ENCODE results near the gene FEZ2.
A peak's percentile ranks its signal among the peaks of the same experiment; 100 is the strongest.

FEZ2 gene

DNA sequence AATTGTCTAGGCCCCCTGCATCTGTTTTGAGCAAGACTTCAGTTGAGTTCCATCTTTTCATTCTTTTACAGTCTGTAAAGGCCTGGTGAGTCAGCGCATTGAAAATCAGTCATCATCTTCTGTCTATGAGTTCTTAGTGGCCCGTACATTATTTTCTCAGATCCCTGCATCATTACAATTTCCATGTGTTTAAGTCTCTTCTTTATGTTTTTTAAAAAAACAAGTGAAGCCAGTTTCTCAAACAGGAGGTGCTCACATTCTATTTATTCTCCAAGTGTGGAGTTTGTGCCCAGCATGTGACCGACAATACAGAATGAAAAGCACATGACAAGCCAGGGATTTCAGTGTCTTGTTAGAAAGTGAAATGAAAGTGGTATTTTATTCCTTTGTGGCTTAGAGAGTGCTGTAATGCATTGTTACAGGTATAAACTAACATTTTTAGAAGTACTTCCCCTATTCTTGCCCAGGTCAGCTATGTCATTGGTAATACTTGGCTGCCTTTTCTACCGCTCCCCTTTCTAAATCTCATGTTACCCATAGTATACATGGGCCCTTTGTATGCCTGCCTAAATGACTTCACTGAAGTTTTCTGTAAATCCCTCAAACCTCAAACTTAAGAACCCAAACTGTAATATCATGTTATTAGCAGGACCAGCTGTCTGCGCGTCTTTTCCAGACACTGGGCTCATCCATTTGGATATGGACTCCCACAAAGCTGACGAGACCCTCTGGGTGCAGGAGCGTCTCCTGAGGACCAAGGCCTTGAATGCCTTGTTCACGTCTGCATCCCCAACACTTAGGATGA lies 67.6 kb downstream of the FEZ2 start:
- DNase-seq (ENCODE audit: low read depth in 3 of 3): no peak

DNA sequence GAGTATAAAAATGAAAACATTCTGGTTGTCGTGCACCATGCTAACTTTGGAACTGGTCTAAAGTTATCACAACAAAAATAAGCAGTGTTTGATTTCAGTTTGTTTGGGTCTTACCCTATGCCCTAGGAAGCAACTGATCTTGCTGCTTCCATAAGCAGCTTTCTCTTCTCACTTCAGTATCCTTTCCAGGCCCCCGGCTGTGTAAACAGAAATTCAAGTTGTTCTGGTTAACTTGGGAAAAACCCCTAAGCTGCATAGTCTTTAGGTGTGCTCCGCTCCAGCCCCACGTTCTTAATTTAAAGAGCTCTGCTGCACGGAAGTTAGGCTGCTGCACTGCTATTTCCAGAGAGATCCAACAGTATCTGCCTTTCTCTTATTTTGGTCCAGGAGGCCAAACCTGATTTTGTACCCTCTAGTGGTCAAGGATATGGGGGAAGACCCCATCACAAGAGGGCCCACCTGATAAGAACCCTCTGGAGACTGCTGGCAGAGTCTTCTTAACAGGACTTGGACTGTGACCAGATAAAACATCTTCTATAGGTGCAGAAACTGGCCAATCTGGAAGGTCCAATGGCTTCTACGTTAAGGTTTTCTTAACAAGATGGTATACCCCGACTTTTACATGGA lies 69.1 kb downstream of the FEZ2 start:
- DNase-seq (ENCODE audit: low read depth in 3 of 3): no peak

DNA sequence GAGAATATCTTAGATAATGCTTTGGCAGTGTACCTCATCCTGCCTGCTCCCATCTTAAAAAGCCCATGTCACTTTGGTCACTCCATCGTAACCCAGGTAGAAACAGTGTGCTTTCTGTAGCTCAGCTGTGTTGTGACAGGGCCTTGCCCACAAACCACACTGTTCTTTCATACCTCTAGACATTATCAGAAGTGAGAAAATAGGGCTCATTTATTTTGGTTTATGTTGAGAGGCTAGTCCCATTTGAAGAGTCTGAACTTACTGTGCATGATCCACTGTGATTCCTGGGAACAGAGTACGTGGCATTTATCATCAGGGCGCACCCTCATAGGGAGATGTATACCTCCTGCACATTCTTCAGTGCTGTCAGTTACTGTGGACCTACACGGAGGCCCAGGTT lies 69.7 kb downstream of the FEZ2 start:
- DNase-seq (ENCODE audit: low read depth in 3 of 3): no peak

DNA sequence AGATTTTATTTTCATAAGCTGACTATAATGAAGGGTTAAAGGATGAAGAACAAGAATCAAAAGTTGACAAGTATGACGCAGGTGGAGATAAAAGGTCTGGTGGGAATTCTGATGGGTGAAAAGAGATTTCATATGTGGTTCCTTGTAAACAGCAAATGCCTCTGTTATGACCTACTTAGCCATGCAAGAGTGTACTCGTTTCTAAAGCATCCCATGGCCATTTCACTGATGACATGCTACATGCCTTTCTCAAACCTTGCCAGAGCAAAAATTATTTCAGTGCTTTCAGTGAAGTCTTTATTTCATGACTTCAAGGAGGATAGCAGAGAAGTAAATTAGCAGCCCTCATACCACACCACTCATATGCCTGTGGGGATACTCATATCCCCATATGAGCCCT lies 71.7 kb downstream of the FEZ2 start:
- no peak for DNase-seq (ENCODE audit: low read depth in 3 of 3)

DNA sequence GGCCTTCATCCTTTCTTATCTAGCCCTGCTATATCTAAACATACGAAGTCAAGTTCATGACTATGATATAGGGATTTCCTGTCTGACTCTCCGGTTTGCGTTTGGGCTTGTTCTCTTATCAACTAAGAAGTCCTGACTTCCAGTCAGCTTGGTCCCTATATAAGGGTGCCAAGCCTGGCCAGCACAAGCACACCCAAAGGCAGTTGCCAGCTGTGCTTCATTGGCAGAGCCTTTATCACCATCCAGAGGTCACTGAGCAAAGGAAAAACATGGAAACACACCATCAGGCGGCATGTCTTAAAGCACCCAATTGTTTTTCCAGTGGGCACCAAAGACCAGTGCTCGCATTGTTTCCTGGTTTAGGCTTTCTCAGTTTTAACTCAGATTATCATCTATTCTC lies 72.7 kb downstream of the FEZ2 start:
- no peak for DNase-seq (ENCODE audit: low read depth in 3 of 3)

DNA sequence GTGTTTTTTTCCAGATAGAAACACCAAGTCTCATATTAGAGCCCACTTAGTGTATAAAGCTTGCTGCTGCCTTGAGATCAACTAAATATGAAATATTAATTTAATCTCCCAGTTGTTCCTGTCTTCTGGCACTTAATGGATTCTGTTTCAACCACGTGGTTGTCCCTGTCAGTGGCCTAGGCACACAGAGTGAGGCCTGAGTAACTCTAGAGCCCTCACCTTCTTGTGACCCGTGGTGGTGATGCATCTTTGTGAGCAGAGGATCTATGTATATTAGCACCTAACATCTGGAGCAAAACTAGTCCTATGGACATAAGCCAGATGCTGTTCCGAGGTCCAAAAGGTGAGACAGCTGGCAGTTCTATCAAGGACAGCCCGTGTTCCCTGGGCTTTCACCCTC lies 74.8 kb downstream of the FEZ2 start:
- DNase-seq (ENCODE audit: low read depth in 3 of 3): no peak

DNA sequence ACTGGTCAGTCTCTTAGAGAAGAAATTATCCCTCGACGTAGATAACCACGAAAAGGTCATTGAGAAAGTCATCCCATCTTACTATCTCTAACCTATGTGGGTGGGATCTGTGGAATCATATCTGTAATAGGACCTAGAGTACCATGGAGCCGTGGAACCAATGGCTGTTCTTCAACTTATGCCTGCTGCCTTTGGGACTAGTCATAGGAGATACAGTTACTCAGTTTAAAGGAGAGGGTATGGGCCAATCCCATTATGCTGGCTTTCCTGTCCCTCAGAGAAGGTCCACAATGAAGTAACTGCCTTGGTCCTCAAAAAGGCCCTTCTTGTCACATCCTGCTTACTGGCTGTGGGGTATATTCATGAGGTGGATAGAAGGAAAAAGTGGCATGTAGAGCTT lies 77.5 kb downstream of the FEZ2 start:
- DNase-seq (ENCODE audit: low read depth in 3 of 3): no peak

DNA sequence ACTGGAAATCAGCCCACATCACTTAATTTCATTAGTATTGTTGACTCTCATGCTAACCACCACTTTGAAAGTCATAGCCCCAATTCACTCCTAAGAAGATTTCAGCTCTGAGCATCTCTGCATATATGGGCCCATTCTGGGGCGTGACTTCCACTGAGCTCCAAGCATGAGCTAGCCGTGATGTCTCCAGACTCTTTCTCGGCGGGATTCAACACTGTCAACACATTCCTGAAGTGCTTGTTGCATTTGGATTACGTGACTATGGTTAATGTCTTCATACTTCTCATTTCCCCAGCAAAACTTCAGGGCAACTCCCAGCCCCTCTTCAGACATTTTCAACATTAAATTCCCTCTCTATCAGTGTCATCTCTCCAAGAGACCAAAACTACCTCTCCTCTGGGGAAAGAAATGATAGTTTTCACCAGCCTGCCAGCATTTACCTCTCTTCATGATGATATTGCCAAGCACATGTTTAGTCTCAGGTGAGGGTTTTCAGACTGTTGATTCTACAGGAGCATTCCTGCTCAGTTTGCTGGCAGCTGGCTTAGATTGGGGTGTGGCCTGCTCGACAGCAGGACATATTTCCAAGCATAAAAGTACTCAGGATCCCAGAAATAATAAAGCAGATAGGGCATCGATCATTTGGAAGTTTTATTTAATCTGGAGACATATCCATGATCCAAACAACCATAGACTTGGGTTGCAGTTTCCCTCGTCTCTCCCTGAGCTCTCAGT lies 81.7 kb downstream of the FEZ2 start:
- DNase-seq (ENCODE audit: low read depth in 3 of 3): no peak

DNA sequence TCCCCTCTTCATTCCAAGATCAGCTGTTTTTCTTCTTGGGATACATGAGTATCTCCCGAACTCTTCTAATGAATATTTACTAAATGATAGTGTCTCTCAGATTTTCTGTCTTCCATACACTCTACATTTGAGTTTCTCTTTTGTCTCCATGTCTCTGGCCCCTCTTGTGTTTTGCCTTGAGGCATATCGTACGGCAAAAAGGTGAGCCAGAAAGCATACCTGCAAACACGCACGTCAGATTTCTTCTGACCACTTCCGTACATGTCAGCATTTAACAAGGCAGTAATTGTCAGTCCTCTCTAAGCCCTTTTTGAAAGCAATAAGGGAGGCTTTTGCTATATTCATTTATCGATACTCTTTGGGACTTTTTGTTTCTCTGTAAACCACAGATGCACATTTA lies 82.4 kb downstream of the FEZ2 start:
- DNase-seq (ENCODE audit: low read depth in 3 of 3): no peak

DNA sequence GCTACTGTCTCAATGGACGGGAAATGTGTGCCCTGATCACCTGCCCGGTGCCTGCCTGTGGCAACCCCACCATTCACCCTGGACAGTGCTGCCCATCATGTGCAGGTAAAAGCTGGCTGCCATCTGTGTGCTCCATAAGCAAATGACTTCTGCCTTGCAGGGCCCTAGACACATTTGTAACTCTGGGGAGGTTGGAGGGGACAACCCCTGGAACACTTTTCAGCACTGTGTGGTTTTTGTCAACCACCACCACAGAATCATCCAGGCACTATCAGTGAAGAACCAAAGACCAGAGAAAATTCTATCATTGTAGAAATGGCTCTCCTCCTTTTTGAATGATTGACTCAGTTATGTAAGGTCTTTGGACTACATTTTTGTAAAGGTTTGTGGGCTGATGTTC lies 84.3 kb downstream of the FEZ2 start:
- no peak for DNase-seq (ENCODE audit: low read depth in 3 of 3)

DNA sequence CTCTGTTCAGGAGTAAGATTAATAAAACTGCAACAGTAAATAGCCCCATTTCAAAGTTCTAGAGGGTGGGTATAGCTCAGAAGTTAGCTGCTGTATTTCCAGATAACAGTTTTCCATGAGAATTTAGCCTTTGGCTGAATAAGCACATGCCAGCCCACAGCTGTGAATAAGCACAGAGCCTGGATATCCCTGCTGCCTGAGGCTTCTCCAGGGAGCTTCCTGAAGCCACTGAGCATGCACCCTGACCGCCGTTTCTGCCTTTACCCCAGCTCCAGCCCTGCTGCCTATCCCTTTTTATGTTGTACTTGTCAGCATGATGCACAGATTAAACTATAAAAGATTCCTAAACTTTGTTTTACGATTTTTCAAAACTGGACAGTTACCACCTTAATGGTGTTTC lies 85.3 kb downstream of the FEZ2 start:
- no peak for DNase-seq (ENCODE audit: low read depth in 3 of 3)

DNA sequence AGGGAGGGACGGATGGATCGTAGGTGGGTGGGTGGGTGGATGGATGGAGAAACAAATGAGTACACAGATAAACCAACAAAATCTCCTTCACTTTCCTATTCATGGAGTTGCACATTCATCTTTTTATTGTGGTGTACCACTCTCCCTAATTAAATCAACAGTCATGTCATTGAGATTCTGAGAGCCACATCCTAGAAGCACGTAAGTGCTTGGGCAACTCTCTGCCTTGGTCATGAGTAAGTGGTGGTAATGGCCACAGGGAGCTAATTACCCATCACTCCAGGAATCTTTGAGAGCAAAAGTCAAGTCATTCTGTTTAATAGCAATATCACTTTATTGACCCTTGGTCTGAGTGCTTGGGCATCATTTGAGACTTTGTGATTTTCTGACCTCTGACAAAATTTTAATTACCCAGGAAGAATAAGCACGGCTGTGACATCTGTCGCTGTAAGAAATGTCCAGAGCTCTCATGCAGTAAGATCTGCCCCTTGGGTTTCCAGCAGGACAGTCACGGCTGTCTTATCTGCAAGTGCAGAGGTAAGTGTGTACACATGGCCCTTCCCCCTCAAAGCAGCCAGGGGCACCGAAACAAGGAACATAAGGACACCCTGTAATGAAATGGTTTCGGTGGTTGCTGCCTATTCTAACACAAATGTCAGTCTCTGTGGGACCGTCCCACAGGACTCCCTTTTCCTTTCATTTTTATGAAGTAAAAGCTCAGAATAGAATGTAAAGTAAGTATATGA lies 85.9 kb downstream of the FEZ2 start:
- no peak for DNase-seq (ENCODE audit: low read depth in 3 of 3)

DNA sequence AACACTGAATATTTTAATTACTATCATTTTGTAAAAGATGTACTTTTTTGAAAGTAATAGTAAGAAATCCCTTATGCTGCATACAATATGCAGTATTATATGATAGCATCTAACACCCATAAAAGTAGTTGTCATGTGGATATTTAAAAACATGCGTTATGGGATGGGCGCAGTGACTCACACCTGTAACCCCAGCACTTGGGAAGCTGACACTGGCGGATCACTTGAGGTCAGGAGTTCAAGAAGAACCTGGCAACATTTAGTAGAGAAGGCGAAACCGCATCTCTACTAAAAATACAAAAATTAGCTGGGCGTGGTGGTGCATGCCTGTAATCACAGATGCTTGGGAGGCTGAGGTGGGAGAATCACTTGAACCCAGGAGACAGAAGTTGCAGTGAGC lies 88.9 kb downstream of the FEZ2 start:
- no peak for DNase-seq (ENCODE audit: low read depth in 3 of 3)

DNA sequence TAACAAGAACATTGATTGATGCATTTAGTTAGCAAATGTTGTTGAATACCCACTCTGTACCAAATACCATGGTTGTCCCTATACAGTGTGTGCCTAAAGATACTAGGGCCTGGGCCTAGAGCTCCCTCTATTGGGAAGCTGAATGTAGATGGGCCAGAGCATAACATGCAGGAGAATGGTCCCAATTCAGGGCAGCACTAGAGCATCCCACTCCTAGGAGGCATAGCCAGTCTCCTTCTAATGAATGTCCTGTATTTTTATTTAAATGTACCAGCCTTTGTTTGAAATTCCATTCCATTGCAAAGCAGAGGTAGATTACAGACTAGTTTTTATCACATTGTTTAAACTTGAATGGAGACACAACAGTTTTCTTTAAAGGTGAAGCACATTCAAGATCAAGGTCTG lies 90.6 kb downstream of the FEZ2 start:
- peak in 2 of 3 experiments; percentile 8 to 9 for DNase-seq (ENCODE audit: low read depth in 3 of 3)
